Stimulated activated naive CD8-positive, alpha-beta T cell treated with anti-CD3 and anti-CD28 coated beads, Interleukin-15, amount 100 ng/mL, for 72 hours (primary cell): ENCODE measurements around the gene MAPKBP1.
"Not testable (repeated sequence)": the region's sequence is repeated elsewhere in the genome, so short reads cannot be mapped to it uniquely, and the experiment has no call there.

ENCODE experiments used
- ATAC-seq: fragments of 150-1000 bp; cut with Tn5 transposase; 2 replicates; pipeline ENCODE4 v1.10.0; 2021; ENCODE audit warnings: mild to moderate bottlenecking, moderate library complexity
- DNase-seq, 2 donors: peaks; one replicate each; pipeline ENCODE4 v3.0.0; 2021 to 2022
- H3K27ac Mint-ChIP-seq, 2 donors: one replicate each; pipeline ENCODE4 v1.8.0; 2022; ENCODE audit warnings: mild to moderate bottlenecking in 2 of 2, mixed read lengths in 2 of 2, moderate library complexity in 2 of 2
- H3K27me3 Mint-ChIP-seq: one replicate; pipeline ENCODE4 v1.8.0; 2022; ENCODE audit warnings: mixed read lengths
- H3K4me1 Mint-ChIP-seq: one replicate; pipeline ENCODE4 v1.8.0; 2022; ENCODE audit warnings: mild to moderate bottlenecking, mixed read lengths
- H3K4me3 Mint-ChIP-seq, 2 donors: one replicate each; pipeline ENCODE4 v1.8.0; 2022; ENCODE audit warnings: mild to moderate bottlenecking in 2 of 2, mixed read lengths in 2 of 2, moderate library complexity in 1 of 2
- H3K9me3 Mint-ChIP-seq, 2 donors: one replicate each; pipeline ENCODE4 v1.8.0; 2022; ENCODE audit warnings: mixed read lengths in 2 of 2

The MAPKBP1 gene

GRCh38 chr15:41774062-41774881, at the start of gene MAPKBP1:
MAPKBP1 (plus strand) TSS chr15:41774484; CDS start chr15:41775276, 792 bp downstream.
- H3K27me3 Mint-ChIP-seq: no peaks in the 10 kb centered on the region
- H3K9me3 Mint-ChIP-seq: no peaks in the 10 kb centered on the region
- ATAC-seq (peak; percentile 90), DNase-seq (peak; percentile 98 to 99)
- H3K4me1 Mint-ChIP-seq: peaks cover 68% of the 10 kb centered on the region
- H3K4me3 Mint-ChIP-seq: peak within 1 kb of the TSS; percentile 90 to 95
- peak within 1 kb of the TSS; percentile 95 to 96 for H3K27ac Mint-ChIP-seq

DNA sequence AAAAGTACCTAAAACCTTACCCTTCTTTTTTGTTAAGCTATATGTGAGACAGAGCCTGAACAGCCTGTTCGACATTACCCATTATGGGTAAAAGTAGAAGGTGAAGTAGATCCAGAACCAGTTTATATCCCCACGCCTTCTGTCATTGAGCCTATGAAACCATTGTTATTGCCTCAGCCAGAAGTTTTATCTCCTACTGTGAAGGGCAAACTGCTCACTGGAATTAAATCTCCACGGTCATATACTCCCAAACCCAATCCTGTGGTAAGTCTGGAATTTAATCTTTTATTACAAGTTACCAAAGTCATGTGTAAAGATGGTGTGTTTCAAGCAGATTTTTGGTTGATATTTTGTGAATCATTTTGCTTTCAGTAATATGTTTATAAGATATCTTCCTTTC, 47.1 kb upstream of the MAPKBP1 start:
- DNase-seq (no peak), ATAC-seq (no peak)
- Mint-ChIP-seq H3K4me1 (no peaks in the 10 kb centered on the region), H3K9me3 (no peaks in the 10 kb centered on the region), H3K27ac (no peak overlapping the region), H3K4me3 (no peak overlapping the region), H3K27me3 (no peaks in the 10 kb centered on the region)

DNA sequence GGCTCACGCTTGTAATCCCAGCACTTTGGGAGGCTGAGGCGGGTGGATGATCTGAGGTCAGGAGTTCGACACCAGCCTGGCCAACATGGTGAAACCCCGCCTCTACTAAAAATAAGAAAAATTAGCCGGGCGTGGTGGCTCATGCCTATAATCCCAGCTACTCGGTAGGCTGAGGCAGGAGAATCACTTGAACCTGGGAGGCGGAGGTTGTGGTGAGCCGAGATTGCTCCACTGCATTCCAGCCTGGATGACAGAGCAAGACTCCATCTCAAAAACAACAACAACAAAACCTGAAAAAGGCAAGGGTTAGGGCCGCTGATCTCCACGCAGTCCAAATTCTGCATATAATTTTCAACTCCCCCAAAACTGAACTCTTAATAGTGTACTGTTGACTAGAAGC, 46.2 kb upstream of the MAPKBP1 start:
- H3K4me1 Mint-ChIP-seq, H3K9me3 Mint-ChIP-seq, H3K4me3 Mint-ChIP-seq, ATAC-seq, DNase-seq, H3K27ac Mint-ChIP-seq, H3K27me3 Mint-ChIP-seq: not testable (repeated sequence)

DNA sequence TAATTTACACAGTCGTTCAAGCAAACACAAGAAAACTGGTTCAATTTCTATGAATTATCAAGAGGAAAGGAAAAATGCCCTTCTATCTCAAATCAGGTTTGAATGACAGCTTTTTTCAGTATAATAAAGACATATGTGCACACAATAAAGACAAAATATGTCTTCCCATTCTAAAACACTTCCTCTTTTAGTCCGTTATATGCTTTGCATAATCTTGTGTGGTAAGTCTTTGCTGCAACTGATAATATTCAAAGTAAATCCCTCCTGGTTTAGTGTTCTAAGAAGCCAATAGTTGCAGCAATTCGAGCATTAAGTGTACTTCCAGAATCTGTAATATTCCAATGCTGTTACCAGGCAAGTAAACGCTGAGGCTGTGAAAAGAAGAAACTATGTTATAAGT, 43.7 kb upstream of the MAPKBP1 start:
- no peaks in the 10 kb centered on the region for H3K27me3 Mint-ChIP-seq
- no peak for DNase-seq
- no peak overlapping the region for H3K27ac Mint-ChIP-seq
- no peaks in the 10 kb centered on the region for H3K4me1 Mint-ChIP-seq
- no peak for ATAC-seq
- H3K4me3 Mint-ChIP-seq: no peak overlapping the region
- H3K9me3 Mint-ChIP-seq: no peaks in the 10 kb centered on the region

DNA sequence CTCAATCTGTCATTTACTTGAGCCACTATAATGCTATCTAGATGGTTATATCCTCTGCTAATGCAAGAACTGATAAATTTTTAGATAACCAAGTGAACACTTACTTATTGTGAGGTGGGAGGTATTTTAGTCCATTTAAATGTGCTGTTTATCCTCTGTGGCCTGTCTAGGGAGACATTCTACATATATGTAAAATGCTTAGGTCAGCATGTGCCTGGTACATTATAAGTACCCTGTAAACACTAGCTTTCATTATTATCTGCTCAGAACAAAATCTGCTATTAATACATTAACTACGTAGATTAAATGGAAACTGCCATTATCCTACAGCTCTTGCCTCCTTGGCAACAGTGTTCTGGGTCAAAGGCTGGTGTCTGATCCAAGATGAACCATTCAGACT, 41.8 kb upstream of the MAPKBP1 start:
- Mint-ChIP-seq H3K4me1 (no peaks in the 10 kb centered on the region), H3K4me3 (no peak overlapping the region), H3K27me3 (no peaks in the 10 kb centered on the region), H3K9me3 (no peaks in the 10 kb centered on the region), H3K27ac (no peak overlapping the region)
- ATAC-seq: no peak
- no peak for DNase-seq

DNA sequence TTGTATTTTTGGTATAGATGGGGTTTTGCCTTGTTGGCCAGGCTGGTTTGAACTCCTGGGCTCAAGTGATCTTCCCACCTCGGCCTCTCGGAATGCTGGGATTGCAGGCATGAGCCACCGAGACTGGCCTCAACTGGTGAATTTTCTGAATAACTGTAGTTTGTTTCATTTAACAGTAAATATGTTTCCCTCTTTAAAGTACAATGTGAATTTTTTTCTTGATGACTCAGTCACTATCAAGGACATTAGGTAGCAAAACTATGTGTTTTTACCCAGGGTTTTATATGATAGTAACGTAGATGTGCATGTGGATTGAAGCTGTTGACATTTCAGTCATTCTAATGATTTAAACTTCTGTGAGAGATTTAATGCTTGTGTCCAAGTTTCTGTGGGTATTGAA, 40.2 kb upstream of the MAPKBP1 start:
- no peak for DNase-seq

DNA sequence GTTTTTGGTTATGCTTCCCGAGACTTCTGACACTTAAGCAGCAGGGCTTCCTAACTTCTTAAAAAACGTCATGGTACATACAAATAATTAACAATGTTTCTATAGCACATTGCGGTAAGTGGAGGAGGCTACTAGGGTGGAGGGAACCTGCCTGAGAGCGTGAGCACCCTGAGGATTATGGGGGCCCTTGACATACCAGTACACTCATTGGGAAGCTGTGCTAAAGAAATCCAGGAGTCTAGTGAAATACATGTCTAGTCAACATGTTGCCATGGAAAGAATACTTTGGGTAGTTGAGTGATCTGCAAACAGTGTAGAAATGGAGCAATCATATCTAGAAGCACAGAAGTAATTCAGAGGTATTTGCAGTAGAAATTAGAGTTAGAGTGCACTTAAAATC, 39.2 kb upstream of the MAPKBP1 start:
- ATAC-seq: no peak
- Mint-ChIP-seq H3K4me3 (no peak overlapping the region), H3K27ac (no peak overlapping the region), H3K9me3 (no peaks in the 10 kb centered on the region), H3K27me3 (no peaks in the 10 kb centered on the region), H3K4me1 (no peaks in the 10 kb centered on the region)
- DNase-seq: no peak

More for the DNA sequence above, 40.2 kb upstream of the MAPKBP1 start:
- Mint-ChIP-seq H3K27ac (peak overlapping the region in 1 of 2 donors; percentile 63), H3K4me1 (no peaks in the 10 kb centered on the region), H3K9me3 (no peaks in the 10 kb centered on the region), H3K4me3 (no peak overlapping the region), H3K27me3 (no peaks in the 10 kb centered on the region)
- no peak for ATAC-seq

DNA sequence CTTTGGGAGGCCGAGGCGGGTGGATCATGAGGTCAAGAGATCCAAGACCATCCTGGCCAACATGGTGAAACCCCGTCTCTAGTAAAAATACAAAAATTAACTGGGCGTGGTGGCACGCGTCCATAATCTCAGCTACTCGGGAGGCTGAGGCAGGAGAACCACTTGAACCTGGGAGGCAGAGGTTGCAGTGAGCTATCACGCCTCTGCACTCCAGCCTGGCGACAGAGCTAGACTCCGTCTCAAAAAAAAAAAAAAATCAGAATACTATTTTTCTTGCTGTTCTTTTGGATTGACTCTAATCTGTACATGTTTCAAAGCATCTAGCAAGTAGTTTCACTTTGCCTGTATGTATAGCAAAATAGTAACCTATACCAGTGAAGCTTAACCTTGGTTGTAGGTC, 38.8 kb upstream of the MAPKBP1 start:
- H3K4me3 Mint-ChIP-seq, H3K4me1 Mint-ChIP-seq, H3K27me3 Mint-ChIP-seq, H3K27ac Mint-ChIP-seq, ATAC-seq, DNase-seq, H3K9me3 Mint-ChIP-seq: not testable (repeated sequence)

DNA sequence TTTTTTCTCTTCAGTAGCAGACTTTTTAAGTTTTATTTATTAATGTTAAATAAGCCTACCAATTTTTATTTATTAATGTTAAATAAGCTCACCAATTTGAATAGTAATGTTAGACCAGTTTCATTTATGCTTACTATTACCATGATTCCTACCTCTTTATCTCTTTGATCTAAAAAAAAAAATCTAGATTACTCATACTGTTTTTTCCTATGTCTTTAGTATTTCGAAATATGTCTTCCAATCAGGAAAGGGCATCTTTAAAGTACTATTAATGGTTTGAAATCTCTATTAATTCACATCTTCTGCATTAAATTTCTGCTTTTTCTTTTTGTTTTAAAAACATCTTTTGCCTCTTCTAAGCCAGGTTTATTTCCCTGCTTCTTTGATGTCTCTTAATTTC, 27.5 kb upstream of the MAPKBP1 start:
- ATAC-seq (no peak), DNase-seq (no peak)
- Mint-ChIP-seq H3K9me3 (no peaks in the 10 kb centered on the region), H3K4me1 (no peaks in the 10 kb centered on the region), H3K4me3 (no peak overlapping the region), H3K27ac (peak overlapping the region in 1 of 2 donors; percentile 84), H3K27me3 (no peaks in the 10 kb centered on the region)

GRCh38 chr15:41756198-41756597, 18.1 kb upstream of the MAPKBP1 start:
- DNase-seq: no peak
- ATAC-seq: no peak
- Mint-ChIP-seq H3K4me3 (no peak overlapping the region), H3K27me3 (no peaks in the 10 kb centered on the region), H3K4me1 (no peaks in the 10 kb centered on the region), H3K9me3 (no peaks in the 10 kb centered on the region), H3K27ac (no peak overlapping the region)

GRCh38 chr15:41772720-41773331, 1.5 kb upstream of the MAPKBP1 start:
- no peak overlapping the region for H3K27ac Mint-ChIP-seq
- peak overlapping the region in 1 of 2 donors; percentile 95 for H3K4me3 Mint-ChIP-seq
- peaks cover 54% of the 10 kb centered on the region for H3K4me1 Mint-ChIP-seq
- no peaks in the 10 kb centered on the region for H3K27me3 Mint-ChIP-seq
- DNase-seq (peak; percentile 56 to 58), ATAC-seq (peak; percentile 13)
- no peaks in the 10 kb centered on the region for H3K9me3 Mint-ChIP-seq

- DNase-seq (no peak), ATAC-seq (no peak)
- Mint-ChIP-seq H3K27me3 (no peaks in the 10 kb centered on the region), H3K4me1 (peaks cover 59% of the 10 kb centered on the region), H3K27ac (no peak overlapping the region), H3K4me3 (peak overlapping the region; percentile 90 to 95), H3K9me3 (no peaks in the 10 kb centered on the region)
Observed at GRCh38 chr15:41773332-41773728, 954 bp upstream of the MAPKBP1 start.

DNA sequence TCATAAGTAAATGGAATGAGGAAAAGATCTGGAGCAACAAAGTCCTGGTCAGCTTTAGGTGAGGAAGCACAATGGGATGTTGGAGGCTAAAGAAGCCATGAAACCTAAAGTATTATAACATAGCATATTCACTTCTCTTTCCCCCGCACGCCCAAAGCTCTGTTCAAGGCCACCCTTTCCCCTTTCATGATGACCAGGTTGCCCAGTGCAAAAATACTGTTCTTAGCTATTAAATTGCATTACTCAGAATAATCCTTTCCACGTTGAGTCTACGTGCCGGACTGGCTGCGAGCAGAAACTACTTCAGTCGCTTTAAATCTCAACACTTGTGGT, 589 bp upstream of the MAPKBP1 start:
- no peaks in the 10 kb centered on the region for H3K9me3 Mint-ChIP-seq
- peak overlapping the region; percentile 95 to 96 for H3K27ac Mint-ChIP-seq
- peak overlapping the region; percentile 90 to 95 for H3K4me3 Mint-ChIP-seq
- ATAC-seq (no peak), DNase-seq (no peak)
- no peaks in the 10 kb centered on the region for H3K27me3 Mint-ChIP-seq
- H3K4me1 Mint-ChIP-seq: peaks cover 62% of the 10 kb centered on the region

- ATAC-seq (peak; percentile 1), DNase-seq (no peak)
- peak overlapping the region; percentile 90 to 95 for H3K4me3 Mint-ChIP-seq
- peaks cover 75% of the 10 kb centered on the region for H3K4me1 Mint-ChIP-seq
- no peaks in the 10 kb centered on the region for H3K27me3 Mint-ChIP-seq
- no peaks in the 10 kb centered on the region for H3K9me3 Mint-ChIP-seq
- peak overlapping the region; percentile 95 to 96 for H3K27ac Mint-ChIP-seq
Observed at GRCh38 chr15:41774882-41775417, 666 bp downstream of the MAPKBP1 start.

- H3K9me3 Mint-ChIP-seq: no peaks in the 10 kb centered on the region
- H3K4me3 Mint-ChIP-seq: peak overlapping the region; percentile 90 to 95
- peak overlapping the region in 1 of 2 donors; percentile 23 for H3K27ac Mint-ChIP-seq
- DNase-seq (no peak), ATAC-seq (no peak)
- H3K4me1 Mint-ChIP-seq: peaks cover 82% of the 10 kb centered on the region
- no peaks in the 10 kb centered on the region for H3K27me3 Mint-ChIP-seq
Observed at GRCh38 chr15:41775651-41776050, 1.4 kb downstream of the MAPKBP1 start.

DNA sequence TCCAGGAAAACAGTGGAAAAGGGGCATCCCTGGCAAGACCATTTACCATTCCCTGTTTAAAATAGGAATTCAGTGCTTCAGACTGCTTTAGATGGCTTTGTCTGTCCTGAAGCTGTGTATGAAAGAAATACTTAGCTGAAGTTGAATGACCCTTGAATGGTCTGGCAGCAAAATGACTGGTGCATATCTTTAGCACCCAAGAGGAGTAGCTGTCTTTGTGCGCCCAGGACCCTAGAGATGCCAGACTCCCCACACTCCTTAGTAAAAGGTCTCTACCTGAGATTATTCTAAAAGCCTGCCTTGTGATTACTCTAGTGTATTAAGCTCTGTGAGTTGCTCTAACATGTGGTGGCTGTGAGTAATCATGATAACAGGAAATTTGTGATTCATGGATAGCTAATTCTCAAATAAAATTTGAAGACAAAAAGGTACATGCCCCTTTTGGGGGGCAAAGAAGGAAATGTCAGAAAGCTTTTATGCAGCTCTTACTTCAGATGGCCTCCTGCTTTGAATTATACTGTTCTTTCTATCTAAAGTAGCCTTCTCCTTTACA, 3.2 kb downstream of the MAPKBP1 start:
- H3K4me3 Mint-ChIP-seq: no peak overlapping the region
- ATAC-seq (no peak), DNase-seq (no peak)
- no peaks in the 10 kb centered on the region for H3K9me3 Mint-ChIP-seq
- no peak overlapping the region for H3K27ac Mint-ChIP-seq
- H3K4me1 Mint-ChIP-seq: peaks cover 79% of the 10 kb centered on the region
- no peaks in the 10 kb centered on the region for H3K27me3 Mint-ChIP-seq
